Tibial nerve (tissue), 3 donors: Measurements from ENCODE around the gene RRM1.

Source experiments
- POLR2A ChIP-seq, 2 donors: fragments of 450-650 bp; IDR thresholded peaks; one replicate each; pipeline ENCODE4 v1.6.1; 2017; ENCODE audit warnings: antibody characterized with exemption in 2 of 2, mild to moderate bottlenecking in 2 of 2, moderate library complexity in 2 of 2
- TF ChIP-seq, protein P1 (sequence below), 5 experiments: fragments of 200-600 bp in 3 of 5; fragments of 450-650 bp in 2 of 5; sonication (generic) in 3 of 5; IDR thresholded peaks; one replicate each; pipeline ENCODE4 v1.5.1; 2016 to 2019; ENCODE audit warnings: antibody characterized with exemption in 5 of 5, mild to moderate bottlenecking in 3 of 5, moderate library complexity in 2 of 5

GRCh38 chr11:4125141-4125540, 30.5 kb downstream of the RRM1 start:
- TF ChIP-seq POLR2A (IDR thresholded peaks at IDR 0.05): no peak
- TF ChIP-seq, protein P1, sequence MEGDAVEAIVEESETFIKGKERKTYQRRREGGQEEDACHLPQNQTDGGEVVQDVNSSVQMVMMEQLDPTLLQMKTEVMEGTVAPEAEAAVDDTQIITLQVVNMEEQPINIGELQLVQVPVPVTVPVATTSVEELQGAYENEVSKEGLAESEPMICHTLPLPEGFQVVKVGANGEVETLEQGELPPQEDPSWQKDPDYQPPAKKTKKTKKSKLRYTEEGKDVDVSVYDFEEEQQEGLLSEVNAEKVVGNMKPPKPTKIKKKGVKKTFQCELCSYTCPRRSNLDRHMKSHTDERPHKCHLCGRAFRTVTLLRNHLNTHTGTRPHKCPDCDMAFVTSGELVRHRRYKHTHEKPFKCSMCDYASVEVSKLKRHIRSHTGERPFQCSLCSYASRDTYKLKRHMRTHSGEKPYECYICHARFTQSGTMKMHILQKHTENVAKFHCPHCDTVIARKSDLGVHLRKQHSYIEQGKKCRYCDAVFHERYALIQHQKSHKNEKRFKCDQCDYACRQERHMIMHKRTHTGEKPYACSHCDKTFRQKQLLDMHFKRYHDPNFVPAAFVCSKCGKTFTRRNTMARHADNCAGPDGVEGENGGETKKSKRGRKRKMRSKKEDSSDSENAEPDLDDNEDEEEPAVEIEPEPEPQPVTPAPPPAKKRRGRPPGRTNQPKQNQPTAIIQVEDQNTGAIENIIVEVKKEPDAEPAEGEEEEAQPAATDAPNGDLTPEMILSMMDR (IDR thresholded peaks at IDR 0.05): no peak
